Activated naive CD4-positive, alpha-beta T cell treated with anti-CD3 and anti-CD28 coated beads, Interleukin-2, amount 50 U/mL, for 72 hours (primary cell): ENCODE data around the gene KIF26B. TPM values are rescaled to one million over a fixed set of nuclear protein-coding genes. Genes with fewer than 3 reads are reported as not detected.
"Not testable (repeated sequence)": the region's sequence is repeated elsewhere in the genome, so short reads cannot be mapped to it uniquely, and the experiment has no call there.

Experiments used
- ATAC-seq, 2 donors: fragments of 150-1000 bp; cut with Tn5 transposase; 2 replicates each; pipeline ENCODE4 v1.10.0; 2021; ENCODE audit warnings: mild to moderate bottlenecking in 2 of 2, moderate library complexity in 2 of 2
- DNase-seq, 2 donors: peaks; one replicate each; pipeline ENCODE4 v3.0.0; 2021 to 2022; ENCODE audit warnings: low spot score in 2 of 2
- H3K27ac Mint-ChIP-seq, 2 donors: one replicate each; pipeline ENCODE4 v1.8.0; 2022; ENCODE audit warnings: mild to moderate bottlenecking in 2 of 2, mixed read lengths in 2 of 2
- H3K36me3 Mint-ChIP-seq, 2 donors: one replicate each; pipeline ENCODE4 v1.8.0; 2022; ENCODE audit warnings: mixed read lengths in 2 of 2
- H3K9me3 Mint-ChIP-seq, 2 donors: one replicate each; pipeline ENCODE4 v1.8.0; 2022; ENCODE audit warnings: mixed read lengths in 2 of 2
- total RNA-seq, 2 donors: library from RNA; stranded (reverse); gene quantifications; one replicate each; pipeline ENCODE4 v1.2.3, GENCODE V29; 2022

Gene KIF26B
- total RNA-seq, 2 donors from 2014 or later: 0.16 to 0.25 TPM

DNA sequence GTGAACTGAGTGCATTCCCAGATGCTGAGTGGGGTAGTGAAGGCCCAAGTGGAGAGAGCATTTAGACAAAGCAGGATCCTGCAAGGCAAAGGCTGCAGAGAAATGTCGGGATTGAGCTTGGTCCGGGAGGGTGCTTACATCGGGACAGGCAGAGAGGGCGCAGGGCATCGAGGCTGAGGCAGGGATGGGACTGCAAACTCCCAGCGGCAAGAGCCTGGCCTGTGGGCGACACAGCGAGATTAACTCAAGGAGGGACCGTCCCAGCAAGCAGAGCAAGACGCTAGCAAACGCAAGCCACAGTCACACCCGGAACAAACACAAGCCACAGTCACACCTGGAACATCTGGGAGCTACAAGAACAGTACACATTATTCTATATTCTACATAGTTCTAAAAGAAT, 537.5 kb downstream of the KIF26B start:
- no peaks in the 10 kb centered on the region for H3K9me3 Mint-ChIP-seq
- ATAC-seq (no peak), DNase-seq (no peak)
- no peaks in the 10 kb centered on the region for H3K36me3 Mint-ChIP-seq
- H3K27ac Mint-ChIP-seq: no peak overlapping the region

DNA sequence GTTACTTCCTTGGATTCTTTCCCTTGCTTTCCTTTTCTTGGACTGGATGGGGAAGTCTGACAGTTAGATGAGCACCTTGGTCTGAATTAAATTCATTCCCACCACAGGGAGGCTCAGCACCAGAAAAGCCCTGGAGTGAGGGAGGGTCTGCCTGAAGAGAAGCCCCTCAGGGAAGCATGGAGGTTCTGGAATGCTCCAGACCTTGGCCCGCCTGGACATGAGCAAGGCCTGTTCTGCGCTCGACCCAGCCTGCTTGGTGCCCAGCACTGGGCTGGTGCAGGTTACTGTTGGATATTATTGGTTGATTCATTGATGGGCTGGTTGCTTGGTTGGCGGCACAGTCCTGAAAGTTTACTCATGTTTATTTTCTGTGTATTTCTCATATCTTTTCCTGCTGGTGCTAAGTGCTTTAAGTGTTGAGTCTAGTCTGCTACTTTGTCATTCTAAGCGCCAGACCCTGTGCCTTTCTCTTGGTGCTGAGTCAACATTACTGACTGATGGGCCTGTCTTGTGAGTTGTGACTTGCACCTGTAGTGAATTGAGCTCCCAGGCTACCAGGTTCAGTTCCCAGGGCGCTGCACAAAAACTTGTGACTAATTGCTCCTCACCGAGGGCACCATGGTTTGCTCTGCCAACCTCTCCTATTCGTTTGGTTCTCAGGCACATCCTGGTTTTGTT, 538.5 kb downstream of the KIF26B start:
- H3K36me3 Mint-ChIP-seq: no peaks in the 10 kb centered on the region
- DNase-seq: no peak
- H3K9me3 Mint-ChIP-seq: no peaks in the 10 kb centered on the region
- no peak for ATAC-seq
- H3K27ac Mint-ChIP-seq: no peak overlapping the region

- no peak for DNase-seq
- Mint-ChIP-seq H3K9me3 (no peaks in the 10 kb centered on the region), H3K36me3 (no peaks in the 10 kb centered on the region), H3K27ac (no peak overlapping the region)
- ATAC-seq: no peak
These were observed 539.4 kb downstream of the KIF26B start for GRCh38 chr1:245693941-245694752.

DNA sequence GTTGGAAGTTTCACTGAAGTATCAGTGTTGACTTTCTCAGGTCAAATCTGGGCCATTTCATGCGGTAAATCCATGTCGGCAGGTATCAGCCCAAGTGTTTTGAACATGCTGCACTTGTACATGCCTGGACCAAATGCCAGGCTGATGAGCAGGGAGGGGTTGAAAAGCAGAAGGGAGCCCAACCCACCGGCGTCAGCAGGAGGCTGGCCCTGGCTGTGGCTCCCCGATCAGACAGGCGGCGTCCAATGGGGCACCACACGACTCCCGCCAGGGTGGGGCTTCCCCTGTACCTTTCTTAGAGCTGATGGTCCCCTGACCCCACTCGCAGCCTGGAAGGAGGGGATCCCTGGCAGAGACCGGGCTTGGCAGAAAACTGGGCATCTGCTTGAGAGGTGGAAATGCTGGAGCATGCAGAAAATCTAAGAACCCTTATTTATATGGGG, 540.0 kb downstream of the KIF26B start:
- DNase-seq (no peak), ATAC-seq (no peak)
- no peaks in the 10 kb centered on the region for H3K36me3 Mint-ChIP-seq
- no peak overlapping the region for H3K27ac Mint-ChIP-seq
- no peaks in the 10 kb centered on the region for H3K9me3 Mint-ChIP-seq

GRCh38 chr1:245695211-245695610, 540.4 kb downstream of the KIF26B start:
- no peak for DNase-seq
- ATAC-seq: no peak
- Mint-ChIP-seq H3K27ac (no peak overlapping the region), H3K9me3 (no peaks in the 10 kb centered on the region), H3K36me3 (no peaks in the 10 kb centered on the region)

DNA sequence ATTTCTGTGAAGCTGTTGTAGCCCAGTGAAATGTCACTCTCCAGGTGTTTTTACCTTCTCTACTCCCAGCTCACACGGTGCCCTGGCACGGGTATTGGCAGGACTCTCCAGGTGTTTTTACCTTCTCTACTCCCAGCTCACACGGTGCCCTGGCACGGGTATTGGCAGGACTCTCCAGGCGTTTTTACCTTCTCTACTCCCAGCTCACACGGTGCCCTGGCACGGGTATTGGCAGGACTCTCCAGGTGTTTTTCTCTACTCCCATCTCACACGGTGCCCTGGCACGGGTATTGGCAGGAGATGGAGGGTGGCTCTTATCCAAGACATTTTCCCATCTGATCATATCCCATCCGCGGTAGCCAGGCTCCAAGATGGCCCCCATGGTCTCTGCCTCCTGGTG, 540.9 kb downstream of the KIF26B start:
- DNase-seq, H3K36me3 Mint-ChIP-seq, ATAC-seq, H3K9me3 Mint-ChIP-seq, H3K27ac Mint-ChIP-seq: not testable (repeated sequence)

DNA sequence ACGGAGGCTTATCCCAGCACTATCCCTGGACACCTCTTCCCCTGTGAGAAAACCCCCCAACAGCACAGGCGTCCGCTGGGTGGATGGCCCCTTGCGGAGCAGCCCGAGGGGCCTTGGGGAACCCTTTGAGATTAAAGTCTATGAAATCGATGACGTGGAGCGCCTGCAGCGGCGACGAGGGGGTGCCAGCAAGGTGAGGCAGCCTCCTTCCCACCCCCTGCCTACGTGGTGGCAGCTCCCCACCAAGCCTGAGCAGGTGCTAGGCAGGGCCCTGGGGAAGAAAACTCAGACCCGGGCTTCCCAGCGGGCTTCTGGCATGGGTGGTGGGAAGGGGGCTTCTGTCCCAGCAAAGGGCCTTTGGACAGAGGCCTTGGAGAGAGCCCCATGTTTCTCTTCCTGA, 543.3 kb downstream of the KIF26B start:
- Mint-ChIP-seq H3K9me3 (no peaks in the 10 kb centered on the region), H3K36me3 (no peaks in the 10 kb centered on the region), H3K27ac (no peak overlapping the region)
- no peak for DNase-seq
- no peak for ATAC-seq

- ATAC-seq: no peak
- DNase-seq: no peak
- Mint-ChIP-seq H3K27ac (no peak overlapping the region), H3K9me3 (no peaks in the 10 kb centered on the region), H3K36me3 (no peaks in the 10 kb centered on the region)
These were observed 544.1 kb downstream of the KIF26B start for GRCh38 chr1:245698860-245699259.

DNA sequence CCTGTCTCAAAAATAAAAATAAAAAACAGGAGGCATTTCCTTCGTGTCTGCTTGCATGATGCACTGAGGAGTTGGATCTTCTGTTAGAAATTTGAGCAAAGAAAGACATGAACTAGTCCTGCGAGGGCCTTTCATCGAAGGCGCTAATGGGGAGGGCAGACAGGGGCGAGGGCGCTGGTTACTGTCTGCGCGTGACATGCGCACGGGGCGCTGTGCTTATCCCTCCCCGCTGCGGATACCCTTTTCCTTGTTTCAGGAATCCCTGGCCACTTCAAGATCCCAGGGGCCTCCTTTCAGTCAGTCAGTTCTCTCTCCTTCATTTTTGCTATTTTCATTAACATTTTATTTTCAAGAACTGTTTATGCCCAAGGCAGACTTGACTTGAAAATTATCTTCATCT, 545.8 kb downstream of the KIF26B start:
- Mint-ChIP-seq H3K36me3 (no peaks in the 10 kb centered on the region), H3K27ac (no peak overlapping the region), H3K9me3 (no peaks in the 10 kb centered on the region)
- ATAC-seq (no peak), DNase-seq (no peak)

DNA sequence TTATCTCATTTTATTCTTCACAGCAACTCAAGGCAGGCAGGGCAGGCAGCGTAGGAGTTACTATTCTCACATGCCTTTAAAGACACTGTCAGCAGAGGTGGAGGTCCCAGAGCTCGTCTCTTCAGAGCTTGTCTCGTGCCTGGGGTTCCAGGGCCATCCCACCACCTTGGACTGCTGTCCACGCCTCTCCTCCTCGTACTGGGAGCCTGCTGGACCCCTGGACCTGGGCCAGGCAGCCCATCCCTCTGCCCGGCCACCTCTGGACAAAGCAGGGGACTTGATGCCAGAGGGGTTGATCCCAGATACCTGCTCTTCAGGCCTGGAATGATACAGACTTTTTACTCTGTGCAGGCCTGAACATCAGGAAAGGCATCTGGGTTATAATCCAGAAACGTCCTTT, 546.8 kb downstream of the KIF26B start:
- no peak for ATAC-seq
- Mint-ChIP-seq H3K36me3 (no peaks in the 10 kb centered on the region), H3K27ac (no peak overlapping the region), H3K9me3 (no peaks in the 10 kb centered on the region)
- DNase-seq: no peak

DNA sequence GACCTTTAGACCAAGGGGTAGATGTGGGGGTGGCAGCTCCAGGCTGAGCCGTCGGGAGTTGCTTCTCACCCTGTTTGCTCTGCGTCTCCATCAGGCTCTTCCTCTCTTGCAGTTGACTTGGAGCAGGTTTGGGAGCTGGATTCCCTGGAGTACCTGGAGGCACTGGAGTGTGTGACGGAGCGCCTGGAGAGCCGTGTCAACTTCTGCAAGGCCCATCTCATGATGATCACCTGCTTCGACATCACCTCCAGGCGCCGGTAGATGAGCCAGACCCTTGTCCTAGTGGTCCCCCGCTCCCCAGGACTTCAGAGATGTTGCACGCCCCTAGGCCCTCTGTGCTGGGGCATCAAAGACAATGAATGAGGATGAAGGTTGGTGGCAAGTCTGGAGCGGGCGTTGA, 547.6 kb downstream of the KIF26B start:
- ATAC-seq: no peak
- H3K36me3 Mint-ChIP-seq: no peaks in the 10 kb centered on the region
- DNase-seq: no peak

DNA sequence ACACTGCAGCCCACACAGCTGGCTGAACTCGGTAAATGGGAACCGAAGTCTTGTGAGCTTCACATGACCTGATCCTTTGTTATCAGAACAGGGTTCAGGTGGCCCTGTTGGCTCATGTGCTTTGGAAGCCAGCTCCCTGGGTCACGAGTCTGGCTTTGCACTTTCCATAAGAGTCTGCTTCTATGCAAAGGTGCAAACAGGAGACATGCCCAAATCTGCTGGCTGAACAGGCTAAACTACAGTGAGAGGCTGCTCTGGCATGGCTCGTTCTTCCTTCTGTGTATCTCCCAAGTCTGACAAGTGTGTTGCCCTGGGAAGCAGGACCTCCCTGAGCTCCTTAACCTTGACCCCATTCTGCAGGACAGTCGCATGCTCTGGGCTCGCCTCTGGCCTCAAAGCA, 549.6 kb downstream of the KIF26B start:
- Mint-ChIP-seq H3K36me3 (no peaks in the 10 kb centered on the region), H3K27ac (no peak overlapping the region), H3K9me3 (no peaks in the 10 kb centered on the region)
- DNase-seq: no peak
- ATAC-seq: no peak

More for the DNA sequence above, 547.6 kb downstream of the KIF26B start:
- no peaks in the 10 kb centered on the region for H3K9me3 Mint-ChIP-seq
- no peak overlapping the region for H3K27ac Mint-ChIP-seq

DNA sequence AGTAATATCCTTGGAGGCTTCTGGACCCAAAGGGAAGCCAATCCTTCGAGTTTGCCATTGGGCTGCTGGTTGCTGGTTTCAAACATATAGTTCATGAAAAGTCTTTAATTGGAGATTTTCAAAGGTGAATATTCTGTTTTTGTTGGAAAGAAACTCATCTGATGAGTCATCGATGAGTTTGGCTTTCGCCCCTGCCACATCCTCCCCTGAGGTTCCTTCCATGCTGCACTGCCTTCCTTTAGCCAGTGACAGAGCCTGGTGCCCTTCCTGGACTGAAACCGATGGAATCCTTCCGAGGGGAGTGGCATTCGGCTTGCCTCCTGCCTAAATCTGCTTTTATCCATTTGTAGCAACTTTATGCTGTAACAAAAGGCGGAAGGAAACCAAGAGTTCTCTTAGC, 550.0 kb downstream of the KIF26B start:
- no peaks in the 10 kb centered on the region for H3K9me3 Mint-ChIP-seq
- DNase-seq (no peak), ATAC-seq (no peak)

DNA sequence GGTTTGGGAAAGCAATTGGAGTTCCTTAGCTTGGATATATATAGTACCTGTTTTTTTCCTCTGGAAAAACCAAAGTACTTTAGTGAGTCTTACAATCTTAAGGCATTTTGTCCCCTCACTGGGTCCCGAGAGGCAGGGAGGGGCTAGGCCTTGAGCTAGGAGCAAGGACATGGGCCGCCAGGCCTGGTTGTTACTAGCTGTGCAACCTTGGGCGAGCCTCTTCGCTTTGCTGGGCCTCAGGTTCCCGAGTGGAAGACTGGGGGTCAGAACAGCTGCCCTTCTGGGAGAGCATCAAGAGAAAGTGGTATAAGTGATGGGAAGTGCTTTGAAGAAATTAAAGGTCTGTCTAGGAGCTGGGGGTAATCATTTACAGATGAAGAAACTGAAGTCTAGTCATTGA, 553.2 kb downstream of the KIF26B start:
- Mint-ChIP-seq H3K36me3 (no peaks in the 10 kb centered on the region), H3K9me3 (no peaks in the 10 kb centered on the region), H3K27ac (no peak overlapping the region)
- ATAC-seq (no peak), DNase-seq (no peak)

More for the DNA sequence above, 550.0 kb downstream of the KIF26B start:
- Mint-ChIP-seq H3K27ac (no peak overlapping the region), H3K36me3 (no peaks in the 10 kb centered on the region)

- Mint-ChIP-seq H3K27ac (no peak overlapping the region), H3K9me3 (no peaks in the 10 kb centered on the region), H3K36me3 (no peaks in the 10 kb centered on the region)
- no peak for DNase-seq
- ATAC-seq: no peak
These were observed 556.4 kb downstream of the KIF26B start for GRCh38 chr1:245710961-245711903.

DNA sequence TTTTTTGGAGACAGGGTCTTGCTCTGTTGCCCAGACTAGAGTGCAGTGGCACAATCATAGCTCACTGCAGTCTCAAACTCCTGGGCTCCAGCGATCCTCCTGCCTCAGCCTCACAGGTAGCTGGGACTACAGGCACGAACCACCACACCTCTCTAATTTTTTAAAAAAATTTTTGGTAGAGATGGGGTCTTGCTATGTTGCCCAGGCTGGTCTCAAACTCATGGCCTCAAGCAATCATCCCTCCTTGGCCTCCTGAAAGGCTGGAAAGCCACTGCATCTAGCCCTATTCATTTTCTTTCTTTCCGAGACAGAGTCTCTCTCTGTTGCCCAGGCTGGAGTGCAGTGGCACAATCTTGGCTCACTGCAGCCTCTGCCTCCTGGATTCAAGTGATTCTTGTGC, 559.2 kb downstream of the KIF26B start:
- not testable (repeated sequence) for H3K36me3 Mint-ChIP-seq, H3K9me3 Mint-ChIP-seq, DNase-seq, H3K27ac Mint-ChIP-seq, ATAC-seq

GRCh38 chr1:245715291-245715701, 560.5 kb downstream of the KIF26B start:
- Mint-ChIP-seq H3K36me3 (no peaks in the 10 kb centered on the region), H3K9me3 (peaks cover 0 to 5% of the 10 kb centered on the region in 2 donors), H3K27ac (no peak overlapping the region)
- DNase-seq (no peak), ATAC-seq (no peak)
